Right ventricle myocardium inferior (tissue), 1 donor: ENCODE results near the gene ASXL2. TPM values are rescaled to one million over a fixed set of nuclear protein-coding genes. Genes with fewer than 3 reads are reported as not detected.

Experiments used
- ATAC-seq: fragments of 200-7000 bp; cut with Tn5 transposase; one replicate; pipeline ENCODE4 v1.9.1; 2020; ENCODE audit warnings: mild to moderate bottlenecking, moderate library complexity
- DNase-seq: peaks from one replicate; pipeline ENCODE4 v3.0.0; 2021; ENCODE audit errors: missing footprints
- intact Hi-C: fragments of 100-400 bp; cut with DNase I; formaldehyde crosslinking; loops from one replicate; pipeline ENCODE4 v1.11.0; 2022
- total RNA-seq: library from RNA; stranded (reverse); fragmentation: NEBNext Ultra II Directional; extraction: Animal tissue kit (Norgen Biotek cat#: 25700); gene quantifications from one replicate; pipeline ENCODE4 v1.2.1, GENCODE V29; 2021
- donor health status: DM: no; HTN: yes; CAD: no; lungs with severe emphysema.

ASXL2 gene
- total RNA-seq, 1 donor from 2014 or later = 21.7 TPM

GRCh38 chr2:25760297-25760696, 118.0 kb downstream of the ASXL2 start:
- no peak for ATAC-seq
- intact Hi-C loops = no loop called here
- DNase-seq = no peak

- intact Hi-C loops = no loop called here
- ATAC-seq (no peak), DNase-seq (no peak)
Observed at GRCh38 chr2:25758348-25758747, 119.9 kb downstream of the ASXL2 start.

GRCh38 chr2:25757906-25758305, 120.4 kb downstream of the ASXL2 start:
- no peak for ATAC-seq
- intact Hi-C loops = no loop called here
- DNase-seq = no peak

- no peak for ATAC-seq
- intact Hi-C loops = no loop called here
Observed at GRCh38 chr2:25756536-25756935, 121.8 kb downstream of the ASXL2 start.

GRCh38 chr2:25749676-25750075, 128.6 kb downstream of the ASXL2 start:
- no peak for ATAC-seq
- no peak for DNase-seq
- intact Hi-C loops = no loop called here

More at GRCh38 chr2:25756536-25756935, 121.8 kb downstream of the ASXL2 start:
- no peak for DNase-seq

- intact Hi-C loops = no loop called here
- ATAC-seq = peak; percentile 44
- DNase-seq = no peak
Observed at GRCh38 chr2:25744055-25744454, 134.2 kb downstream of the ASXL2 start.

GRCh38 chr2:25743132-25743830, 135.0 kb downstream of the ASXL2 start:
- DNase-seq (no peak), ATAC-seq (no peak)
- intact Hi-C loops = no loop called here

GRCh38 chr2:25742501-25742900, 135.8 kb downstream of the ASXL2 start:
- intact Hi-C loops = no loop called here
- DNase-seq (no peak), ATAC-seq (no peak)

- ATAC-seq = no peak
- no peak for DNase-seq
- intact Hi-C loops = no loop called here
Observed at GRCh38 chr2:25740810-25741381, 137.4 kb downstream of the ASXL2 start.

- DNase-seq (no peak), ATAC-seq (peak; percentile 64)
- intact Hi-C loops = no loop called here
Observed at GRCh38 chr2:25738383-25739343, 139.6 kb downstream of the ASXL2 start.

GRCh38 chr2:25736899-25737515, 141.3 kb downstream of the ASXL2 start:
- intact Hi-C loops = no loop called here
- DNase-seq (no peak), ATAC-seq (no peak)

GRCh38 chr2:25735835-25736234, 142.5 kb downstream of the ASXL2 start:
- intact Hi-C loops = no loop called here
- ATAC-seq (no peak), DNase-seq (no peak)

GRCh38 chr2:25728559-25728958, 149.7 kb downstream of the ASXL2 start:
- DNase-seq = no peak
- no peak for ATAC-seq
- intact Hi-C loops = no loop called here

- DNase-seq (no peak), ATAC-seq (no peak)
- intact Hi-C loops = no loop called here
Observed at GRCh38 chr2:25726522-25726921, 151.8 kb downstream of the ASXL2 start.

- intact Hi-C loops = no loop called here
- no peak for ATAC-seq
- DNase-seq = no peak
Observed at GRCh38 chr2:25725877-25726276, 152.4 kb downstream of the ASXL2 start.

- ATAC-seq = no peak
- no peak for DNase-seq
- intact Hi-C loops = no loop called here
Observed at GRCh38 chr2:25724756-25725155, 153.5 kb downstream of the ASXL2 start.

GRCh38 chr2:25722224-25722623, 156.1 kb downstream of the ASXL2 start:
- DNase-seq (no peak), ATAC-seq (no peak)
- intact Hi-C loops = no loop called here

- ATAC-seq (no peak), DNase-seq (no peak)
- intact Hi-C loops = no loop called here
Observed at GRCh38 chr2:25720575-25720974, 157.7 kb downstream of the ASXL2 start.

GRCh38 chr2:25714740-25715139, 163.5 kb downstream of the ASXL2 start:
- ATAC-seq (no peak), DNase-seq (no peak)

More at GRCh38 chr2:25714740-25715139, 163.5 kb downstream of the ASXL2 start:
- intact Hi-C loops = no loop called here
